ENCODE results near the gene GPRIN3. TPM values are rescaled to one million over a fixed set of nuclear protein-coding genes. Genes with fewer than 3 reads are reported as not detected.

The GPRIN3 gene
- total and polyA plus RNA-seq, 2 donors (not counting 3 experiments of a cell fraction or from before 2014, with no cell fraction given): 0.17 to 2.2 TPM

DNA sequence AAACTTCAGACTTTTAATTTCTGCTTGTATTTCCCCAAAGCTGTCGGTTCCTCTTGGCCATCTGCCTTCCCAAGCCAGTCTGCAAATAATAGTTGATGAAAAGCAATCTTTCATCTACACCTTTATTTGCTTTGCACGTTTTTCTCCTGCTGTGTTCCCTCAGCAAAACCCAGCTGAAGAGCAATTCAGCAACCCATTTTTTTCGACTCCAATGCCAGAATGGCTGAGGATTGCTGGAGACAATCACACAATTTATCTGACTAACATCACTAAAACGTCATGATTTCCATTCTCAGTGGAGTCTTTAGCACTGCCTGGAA is 94.3 kb downstream of the GPRIN3 start:
- Histone ChIP-seq H3K36me3 (ENCODE audit: control insufficient read depth in 2 of 2, extremely low read depth in 1 of 2, insufficient read depth in 2 of 2, low read length in 2 of 2) (no peaks in the 10 kb centered on the region), H4K20me1 (replicated peaks; ENCODE audit: control insufficient read depth, extremely low read depth, insufficient read depth, low read length) (no peaks in the 10 kb centered on the region), H3K9me1 (replicated peaks; ENCODE audit: control insufficient read depth, extremely low read depth, insufficient read depth, low read length) (no peaks in the 10 kb centered on the region), H3K9ac (replicated peaks; ENCODE audit: extremely low read depth, insufficient read depth, low read length) (no peak overlapping the region), H3K79me2 (ENCODE audit: control insufficient read depth, insufficient read depth, low read length) (no peaks in the 10 kb centered on the region), H3K4me2 (ENCODE audit: insufficient read depth, low read length) (no peak overlapping the region), H3K27ac (ENCODE audit: insufficient read depth, low read depth, low read length) (no peak overlapping the region), H3K27me3 (ENCODE audit: control insufficient read depth in 2 of 2, insufficient read depth in 2 of 2, low read length in 2 of 2) (peaks cover 14% of the 10 kb centered on the region in 2 experiments), H3K9me3 (replicated peaks; ENCODE audit: control insufficient read depth, insufficient read depth, low read length) (no peaks in the 10 kb centered on the region), H3K4me3 (replicated peaks in 1 of 3; ENCODE audit: insufficient read depth in 1 of 3, low read depth in 1 of 3, low read length in 3 of 3) (no peak overlapping the region), H3K4me1 (ENCODE audit: control insufficient read depth, extremely low read depth, insufficient read depth, low read length) (no peaks in the 10 kb centered on the region), H2AFZ (ENCODE audit: low read depth, low read length) (no peak overlapping the region)
- CTCF ChIA-PET: interaction anchor here (1.1 to 2.6 kb wide), 2 partner anchors 9 to 13 kb away, joined by 4 to 9 read pairs; no protein-coding TSS in a partner anchor
- POLR2A ChIA-PET: no interaction called here
- dilution Hi-C loops (cut with MboI; ENCODE audit: extremely low pct_ligation_motif_present, low sequenced_read_pairs): no loop called here
- BruUV-seq (replicated peaks): no TSS peak
- FAIRE-seq (no peak), DNase-seq (ENCODE audit: low read depth, low spot score) (no peak)
- TF ChIP-seq POLR2A (IDR thresholded peaks at IDR 0.05; ENCODE audit: low read depth, low read length) (no peak), FOS (IDR thresholded peaks at IDR 0.05; ENCODE audit: borderline replicate concordance, insufficient read depth, low read length) (no peak)
- intact Hi-C loops (cut with micrococcal nuclease): no loop called here

DNA sequence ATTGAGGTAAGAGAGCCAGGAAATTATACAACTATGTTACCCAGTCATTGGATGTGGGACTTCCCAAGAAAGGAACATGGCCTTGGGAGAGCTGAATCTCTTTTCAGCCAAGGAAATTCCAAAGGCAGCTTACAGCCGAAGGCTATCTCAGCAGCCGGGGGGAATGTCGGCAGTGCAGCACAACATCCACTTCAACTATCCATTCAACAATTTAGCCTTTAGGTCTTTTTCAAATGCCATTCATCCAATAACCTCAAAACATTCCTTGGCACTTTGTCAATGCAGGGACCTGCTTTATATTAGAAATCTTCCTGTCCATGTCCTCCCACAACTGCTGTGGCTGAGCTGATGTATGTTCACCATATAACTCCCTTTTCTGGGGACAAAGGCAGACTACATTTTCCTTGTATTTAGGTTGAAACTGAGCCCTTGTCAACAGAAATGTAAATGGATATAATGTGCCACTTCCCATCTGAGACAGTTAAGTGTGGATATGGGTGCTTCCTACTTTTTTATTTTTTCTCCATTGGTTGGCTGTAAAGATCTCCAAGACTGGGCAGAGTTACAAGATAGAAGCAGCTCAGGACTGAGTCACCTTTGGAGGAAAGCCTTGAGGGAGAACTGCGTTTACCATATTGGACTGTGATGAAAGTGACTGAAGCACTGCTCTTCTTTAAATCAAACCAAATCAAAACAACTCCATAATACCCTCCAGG is 94.8 kb downstream of the GPRIN3 start:
- CTCF ChIA-PET: interaction anchor here (1.1 to 2.6 kb wide), 3 partner anchors 9 to 53 kb away, joined by 3 to 9 read pairs (median 4); no protein-coding TSS in a partner anchor
- no TSS peak for BruUV-seq (replicated peaks)
- FAIRE-seq: no peak
- Histone ChIP-seq H3K36me3 (ENCODE audit: control insufficient read depth in 2 of 2, extremely low read depth in 1 of 2, insufficient read depth in 2 of 2, low read length in 2 of 2) (no peaks in the 10 kb centered on the region), H3K9ac (replicated peaks; ENCODE audit: extremely low read depth, insufficient read depth, low read length) (no peak overlapping the region), H3K27ac (ENCODE audit: insufficient read depth, low read depth, low read length) (no peak overlapping the region), H3K4me2 (ENCODE audit: insufficient read depth, low read length) (no peak overlapping the region), H3K4me1 (ENCODE audit: control insufficient read depth, extremely low read depth, insufficient read depth, low read length) (no peaks in the 10 kb centered on the region), H3K27me3 (ENCODE audit: control insufficient read depth in 2 of 2, insufficient read depth in 2 of 2, low read length in 2 of 2) (peaks cover 14% of the 10 kb centered on the region in 2 experiments), H3K79me2 (ENCODE audit: control insufficient read depth, insufficient read depth, low read length) (no peaks in the 10 kb centered on the region), H2AFZ (ENCODE audit: low read depth, low read length) (no peak overlapping the region), H4K20me1 (replicated peaks; ENCODE audit: control insufficient read depth, extremely low read depth, insufficient read depth, low read length) (no peaks in the 10 kb centered on the region), H3K9me1 (replicated peaks; ENCODE audit: control insufficient read depth, extremely low read depth, insufficient read depth, low read length) (no peaks in the 10 kb centered on the region), H3K9me3 (replicated peaks; ENCODE audit: control insufficient read depth, insufficient read depth, low read length) (no peaks in the 10 kb centered on the region), H3K4me3 (replicated peaks in 1 of 3; ENCODE audit: insufficient read depth in 1 of 3, low read depth in 1 of 3, low read length in 3 of 3) (no peak overlapping the region)
- TF ChIP-seq POLR2A (IDR thresholded peaks at IDR 0.05; ENCODE audit: low read depth, low read length) (no peak), MYC (IDR thresholded peaks at IDR 0.05; ENCODE audit: low read depth, low read length) (no peak), GATA2 (IDR thresholded peaks at IDR 0.05; ENCODE audit: insufficient read depth, insufficient read length, low read depth, low read length) (no peak), FOS (IDR thresholded peaks at IDR 0.05; ENCODE audit: borderline replicate concordance, insufficient read depth, low read length) (no peak), JUN (IDR thresholded peaks at IDR 0.05; ENCODE audit: borderline replicate concordance, insufficient read depth, insufficient read length, low read depth) (no peak), EZH2 (IDR thresholded peaks at IDR 0.05; ENCODE audit: borderline replicate concordance, low read depth, low read length, severe bottlenecking) (no peak), POLR2AphosphoS5 (IDR thresholded peaks at IDR 0.05; ENCODE audit: insufficient read depth, low read depth, low read length) (no peak)
- TF ChIP-seq, protein P1, sequence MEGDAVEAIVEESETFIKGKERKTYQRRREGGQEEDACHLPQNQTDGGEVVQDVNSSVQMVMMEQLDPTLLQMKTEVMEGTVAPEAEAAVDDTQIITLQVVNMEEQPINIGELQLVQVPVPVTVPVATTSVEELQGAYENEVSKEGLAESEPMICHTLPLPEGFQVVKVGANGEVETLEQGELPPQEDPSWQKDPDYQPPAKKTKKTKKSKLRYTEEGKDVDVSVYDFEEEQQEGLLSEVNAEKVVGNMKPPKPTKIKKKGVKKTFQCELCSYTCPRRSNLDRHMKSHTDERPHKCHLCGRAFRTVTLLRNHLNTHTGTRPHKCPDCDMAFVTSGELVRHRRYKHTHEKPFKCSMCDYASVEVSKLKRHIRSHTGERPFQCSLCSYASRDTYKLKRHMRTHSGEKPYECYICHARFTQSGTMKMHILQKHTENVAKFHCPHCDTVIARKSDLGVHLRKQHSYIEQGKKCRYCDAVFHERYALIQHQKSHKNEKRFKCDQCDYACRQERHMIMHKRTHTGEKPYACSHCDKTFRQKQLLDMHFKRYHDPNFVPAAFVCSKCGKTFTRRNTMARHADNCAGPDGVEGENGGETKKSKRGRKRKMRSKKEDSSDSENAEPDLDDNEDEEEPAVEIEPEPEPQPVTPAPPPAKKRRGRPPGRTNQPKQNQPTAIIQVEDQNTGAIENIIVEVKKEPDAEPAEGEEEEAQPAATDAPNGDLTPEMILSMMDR (IDR thresholded peaks at IDR 0.05; ENCODE audit: extremely low read depth in 1 of 2, insufficient read depth in 1 of 2, low read depth in 1 of 2, low read length in 2 of 2): no peak
- TF ChIP-seq, protein P2, sequence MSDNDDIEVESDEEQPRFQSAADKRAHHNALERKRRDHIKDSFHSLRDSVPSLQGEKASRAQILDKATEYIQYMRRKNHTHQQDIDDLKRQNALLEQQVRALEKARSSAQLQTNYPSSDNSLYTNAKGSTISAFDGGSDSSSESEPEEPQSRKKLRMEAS (IDR thresholded peaks at IDR 0.05; ENCODE audit: insufficient read depth, insufficient read length): no peak
- dilution Hi-C loops (cut with MboI; ENCODE audit: extremely low pct_ligation_motif_present, low sequenced_read_pairs) (no loop called here), intact Hi-C loops (cut with micrococcal nuclease) (no loop called here)
- POLR2A ChIA-PET: no interaction called here
- no peak for DNase-seq (ENCODE audit: low read depth, low spot score)
